SIG-M5 treated with dmso at 0.1 percent for 504 hours (cell line): ENCODE data around the gene TNP1.

Experiments used
- DNase-seq: peaks from one replicate; lab custom pipeline; 2025; ENCODE audit not compliant: unreplicated experiment; lab: John Stamatoyannopoulos, UW

TNP1 gene

GRCh38 chr2:216859944-216860343, at the start of gene TNP1:
Gene TNP1, minus strand, starts transcription at chr2:216860064. Its CDS starts 30 bp downstream, at chr2:216860034.
- no peak for DNase-seq

GRCh38 chr2:216908300-216908699, 48.4 kb upstream of the TNP1 start:
- no peak for DNase-seq

- no peak for DNase-seq
These were observed 45.9 kb upstream of the TNP1 start for GRCh38 chr2:216905649-216906329.

- DNase-seq: no peak
These were observed 45.1 kb upstream of the TNP1 start for GRCh38 chr2:216904974-216905373.

GRCh38 chr2:216904554-216904953, 44.7 kb upstream of the TNP1 start:
- no peak for DNase-seq

- DNase-seq: no peak
These were observed 43.6 kb upstream of the TNP1 start for GRCh38 chr2:216903470-216903869.

- no peak for DNase-seq
These were observed 41.4 kb upstream of the TNP1 start for GRCh38 chr2:216901273-216901672.

GRCh38 chr2:216900406-216900805, 40.5 kb upstream of the TNP1 start:
- DNase-seq: no peak

GRCh38 chr2:216897561-216898203, 37.8 kb upstream of the TNP1 start:
- DNase-seq: no peak

GRCh38 chr2:216890138-216890537, 30.3 kb upstream of the TNP1 start:
- no peak for DNase-seq

GRCh38 chr2:216888887-216889622, 29.2 kb upstream of the TNP1 start:
- no peak for DNase-seq

GRCh38 chr2:216888081-216888480, 28.2 kb upstream of the TNP1 start:
- DNase-seq: no peak

- no peak for DNase-seq
These were observed 27.3 kb upstream of the TNP1 start for GRCh38 chr2:216887138-216887537.

GRCh38 chr2:216885117-216885553, 25.3 kb upstream of the TNP1 start:
- no peak for DNase-seq

GRCh38 chr2:216884347-216884746, 24.5 kb upstream of the TNP1 start:
- DNase-seq: no peak

- no peak for DNase-seq
These were observed 23.0 kb upstream of the TNP1 start for GRCh38 chr2:216882876-216883275.

- no peak for DNase-seq
These were observed 21.5 kb upstream of the TNP1 start for GRCh38 chr2:216881411-216881810.

GRCh38 chr2:216880509-216881184, 20.8 kb upstream of the TNP1 start:
- DNase-seq: no peak

- no peak for DNase-seq
These were observed 20.1 kb upstream of the TNP1 start for GRCh38 chr2:216879727-216880508.

- peak; percentile 12 for DNase-seq
These were observed 18.2 kb upstream of the TNP1 start for GRCh38 chr2:216878072-216878471.

GRCh38 chr2:216877085-216877484, 17.2 kb upstream of the TNP1 start:
- DNase-seq: no peak
